Colonic mucosa (tissue), 4 donors: ENCODE results near the gene ATXN7L1. TPM values are rescaled to one million over a fixed set of nuclear protein-coding genes. Genes with fewer than 3 reads are reported as not detected.

Experiments
- DNase-seq: peaks from one replicate; pipeline ENCODE4 v3.0.0-alpha.2; 2020
- H3K27ac ChIP-seq: fragments of 200-600 bp; one replicate; pipeline ENCODE4 v1.8.0; 2021
- H3K27me3 ChIP-seq: fragments of 200-600 bp; one replicate; pipeline ENCODE4 v1.8.0; 2021
- H3K36me3 ChIP-seq: fragments of 200-600 bp; one replicate; pipeline ENCODE4 v1.8.0; 2021
- H3K4me1 ChIP-seq: fragments of 200-600 bp; one replicate; pipeline ENCODE4 v1.8.0; 2021; ENCODE audit warnings: mild to moderate bottlenecking
- H3K4me3 ChIP-seq: fragments of 200-600 bp; one replicate; pipeline ENCODE4 v1.8.0; 2021
- H3K9ac ChIP-seq, 2 donors: one replicate each; pipeline ENCODE4 v1.7.0; 2013; ENCODE audit warnings: control low read depth in 2 of 2, low read depth in 2 of 2, low read length in 2 of 2
- H3K9me3 ChIP-seq: fragments of 200-600 bp; one replicate; pipeline ENCODE4 v1.8.0; 2021
- CTCF ChIP-seq: fragments of 200-600 bp; IDR thresholded peaks from one replicate; pipeline ENCODE4 v1.8.0; 2022; ENCODE audit warnings: antibody characterized with exemption, mild to moderate bottlenecking
- intact Hi-C: fragments of 100-400 bp; cut with DNase I; formaldehyde crosslinking; loops from one replicate; pipeline ENCODE4 v1.14.1; 2022
- total RNA-seq, 2 donors: library from RNA; stranded (reverse); fragmentation: NEBNext Ultra II Directional in 1 of 2; extraction: Animal tissue kit (Norgen Biotek cat#: 25700) in 1 of 2; gene quantifications; one replicate each; pipeline ENCODE4 v1.2.1, GENCODE V29; 2021
- donor health status: healthy.
- donor health status: DM: no; HTN: no; CAD: no.
- donor health status: DM: no; HTN: no; CAD: no.

ATXN7L1 gene
- total RNA-seq, 2 donors from 2014 or later = 13.0 to 15.1 TPM

- Histone ChIP-seq H3K9ac (peak overlapping the region; percentile 54 to 81), H3K4me3 (peak overlapping the region; percentile 80), H3K9me3 (no peaks in the 10 kb centered on the region), H3K27me3 (no peaks in the 10 kb centered on the region), H3K4me1 (peaks cover 5% of the 10 kb centered on the region), H3K27ac (peak overlapping the region; percentile 85), H3K36me3 (no peaks in the 10 kb centered on the region)
- intact Hi-C loops = loop anchor here (5.0 kb wide), 1 partner anchor 130 kb away; no protein-coding TSS in a partner anchor
- no peak for TF ChIP-seq CTCF
- DNase-seq = peak; percentile 80
Observed at GRCh38 chr7:105876964-105877601, 684 bp upstream of the ATXN7L1 start.

DNA sequence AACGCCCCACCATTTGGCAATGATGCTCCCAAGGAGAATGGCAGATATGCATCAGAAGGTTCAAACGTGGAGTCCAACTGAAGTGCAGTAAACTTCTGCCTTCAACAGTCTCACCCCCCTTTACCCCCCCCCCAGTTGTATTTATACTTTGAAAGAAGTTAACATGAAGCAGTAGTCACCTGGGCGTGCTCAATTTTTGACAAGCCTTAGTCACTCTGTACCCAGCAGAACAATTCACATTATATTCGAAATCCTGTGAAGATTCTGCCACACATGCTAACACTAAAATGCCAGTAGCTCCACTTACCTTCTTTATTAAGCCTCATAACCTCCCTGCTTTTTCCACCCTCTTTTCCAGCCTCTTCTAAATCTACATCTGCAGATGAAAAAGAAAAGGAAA, 894 bp downstream of the ATXN7L1 start:
- intact Hi-C loops = loop anchor here (5.0 kb wide), 1 partner anchor 132 kb away; no protein-coding TSS in a partner anchor
- H3K27ac ChIP-seq = peak overlapping the region; percentile 67

GRCh38 chr7:105874055-105874454, 2.3 kb downstream of the ATXN7L1 start:
- H3K9ac ChIP-seq = no peak overlapping the region
- H3K4me1 ChIP-seq = peaks cover 5% of the 10 kb centered on the region
- no peaks in the 10 kb centered on the region for H3K27me3 ChIP-seq
- no peak for DNase-seq
- TF ChIP-seq CTCF = no peak
- intact Hi-C loops = no loop called here
- no peak overlapping the region for H3K27ac ChIP-seq
- H3K9me3 ChIP-seq = no peaks in the 10 kb centered on the region
- no peaks in the 10 kb centered on the region for H3K36me3 ChIP-seq
- no peak overlapping the region for H3K4me3 ChIP-seq

More for the DNA sequence above, 894 bp downstream of the ATXN7L1 start:
- Histone ChIP-seq H3K9ac (peak overlapping the region; percentile 72 to 93), H3K9me3 (no peaks in the 10 kb centered on the region), H3K27me3 (no peaks in the 10 kb centered on the region), H3K4me1 (peaks cover 5% of the 10 kb centered on the region), H3K36me3 (no peaks in the 10 kb centered on the region), H3K4me3 (peak overlapping the region; percentile 39)
- no peak for DNase-seq
- no peak for TF ChIP-seq CTCF

- Histone ChIP-seq H3K4me3 (no peak overlapping the region), H3K9me3 (no peaks in the 10 kb centered on the region), H3K27ac (no peak overlapping the region), H3K4me1 (no peaks in the 10 kb centered on the region), H3K27me3 (no peaks in the 10 kb centered on the region), H3K9ac (no peak overlapping the region), H3K36me3 (no peaks in the 10 kb centered on the region)
- intact Hi-C loops = no loop called here
- TF ChIP-seq CTCF = no peak
- no peak for DNase-seq
Observed at GRCh38 chr7:105872491-105872890, 3.9 kb downstream of the ATXN7L1 start.

DNA sequence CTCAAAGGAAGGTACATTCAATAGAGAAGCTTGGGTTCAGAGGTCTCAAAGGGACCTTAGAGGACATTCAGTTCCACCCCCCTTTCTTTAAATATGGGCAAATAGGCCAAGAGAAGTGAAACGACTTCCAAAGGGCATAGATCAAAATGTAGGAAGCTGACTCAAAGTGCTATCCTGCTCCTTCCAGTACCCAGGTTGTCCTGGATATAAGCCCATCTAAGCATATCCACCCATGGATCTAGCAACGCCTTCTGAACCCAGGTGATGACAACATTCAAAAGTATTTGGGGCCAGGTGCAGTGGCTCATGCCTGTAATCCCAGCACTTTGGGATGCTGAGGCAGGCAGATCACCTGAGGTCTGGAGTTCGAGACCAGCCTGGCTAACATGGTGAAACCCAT, 5.3 kb downstream of the ATXN7L1 start:
- intact Hi-C loops = no loop called here

More for the DNA sequence above, 5.3 kb downstream of the ATXN7L1 start:
- DNase-seq = no peak
- no peak for TF ChIP-seq CTCF
- Histone ChIP-seq H3K4me1 (no peaks in the 10 kb centered on the region), H3K36me3 (no peaks in the 10 kb centered on the region), H3K4me3 (no peak overlapping the region), H3K9me3 (no peaks in the 10 kb centered on the region), H3K27ac (no peak overlapping the region), H3K9ac (no peak overlapping the region), H3K27me3 (no peaks in the 10 kb centered on the region)
